Effector CD4-positive, alpha-beta T cell (primary cell): Measurements from ENCODE around the gene DGKQ.

Experiments
- DNase-seq: peaks from one replicate; pipeline ENCODE4 v3.0.0-alpha.2; 2020

The DGKQ gene

GRCh38 chr4:961351-962230 lies 11.8 kb downstream of the DGKQ start:
- DNase-seq, result no peak

GRCh38 chr4:960636-961350 lies 12.6 kb downstream of the DGKQ start:
- no peak for DNase-seq

- no peak for DNase-seq
Observed at GRCh38 chr4:960140-960635, 13.2 kb downstream of the DGKQ start.

GRCh38 chr4:959338-960139 lies 13.8 kb downstream of the DGKQ start:
- no peak for DNase-seq

GRCh38 chr4:958696-959337 lies 14.6 kb downstream of the DGKQ start:
- no peak for DNase-seq

- no peak for DNase-seq
Observed at GRCh38 chr4:958314-958665, 15.1 kb downstream of the DGKQ start.

- DNase-seq, result no peak
Observed at GRCh38 chr4:957581-958313, 15.6 kb downstream of the DGKQ start.

GRCh38 chr4:957231-957580 lies 16.2 kb downstream of the DGKQ start:
- DNase-seq, result no peak

- DNase-seq, result no peak
Observed at GRCh38 chr4:956531-957230, 16.7 kb downstream of the DGKQ start.

- no peak for DNase-seq
Observed at GRCh38 chr4:955931-956381, 17.4 kb downstream of the DGKQ start.

- no peak for DNase-seq
Observed at GRCh38 chr4:955161-955921, 18.0 kb downstream of the DGKQ start.

- DNase-seq, result no peak
Observed at GRCh38 chr4:954211-955020, 19.0 kb downstream of the DGKQ start.

- DNase-seq, result no peak
Observed at GRCh38 chr4:953574-953915, 19.8 kb downstream of the DGKQ start.

GRCh38 chr4:952881-953573 lies 20.3 kb downstream of the DGKQ start:
- no peak for DNase-seq

- DNase-seq, result no peak
Observed at GRCh38 chr4:951594-952468, 21.5 kb downstream of the DGKQ start.

GRCh38 chr4:951186-951585 lies 22.2 kb downstream of the DGKQ start:
- no peak for DNase-seq

- DNase-seq, result no peak
Observed at GRCh38 chr4:950136-951020, 23.0 kb downstream of the DGKQ start.
